DMS53 (cell line): ENCODE results near the gene CTNNA1.
"Not testable (repeated sequence)": the region's sequence is repeated elsewhere in the genome, so short reads cannot be mapped to it uniquely, and the experiment has no call there.

Source experiments
- DNase-seq: peaks from one replicate; lab custom pipeline; 2025; lab: John Stamatoyannopoulos, UW

The CTNNA1 gene

GRCh38 chr5:138898299-138898698 is 145.1 kb downstream of the CTNNA1 start:
- no peak for DNase-seq

DNA sequence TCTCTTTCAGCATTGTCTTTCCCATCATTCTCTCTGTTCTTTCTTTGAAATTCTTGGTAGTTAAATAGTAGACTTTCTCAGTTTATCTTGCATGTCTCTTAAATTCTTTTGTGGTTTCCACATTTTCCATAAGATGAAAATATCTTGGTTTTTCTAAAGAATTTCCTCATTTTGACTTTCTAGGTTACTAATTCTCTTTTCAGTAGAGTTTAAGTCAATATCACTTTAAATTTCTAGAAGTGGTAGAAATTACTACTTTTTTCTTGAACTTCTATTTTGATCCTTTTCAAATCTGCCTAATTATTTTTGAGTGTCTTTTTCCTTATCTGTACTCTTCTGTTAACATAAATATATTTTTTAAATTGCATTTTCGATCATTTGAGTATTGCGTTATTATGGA is 145.5 kb downstream of the CTNNA1 start:
- no peak for DNase-seq

- no peak for DNase-seq
Measured at GRCh38 chr5:138900281-138900965, 147.2 kb downstream of the CTNNA1 start.

GRCh38 chr5:138901716-138902115 is 148.5 kb downstream of the CTNNA1 start:
- no peak for DNase-seq

- DNase-seq, result no peak
Measured at GRCh38 chr5:138903130-138903775, 150.0 kb downstream of the CTNNA1 start.

DNA sequence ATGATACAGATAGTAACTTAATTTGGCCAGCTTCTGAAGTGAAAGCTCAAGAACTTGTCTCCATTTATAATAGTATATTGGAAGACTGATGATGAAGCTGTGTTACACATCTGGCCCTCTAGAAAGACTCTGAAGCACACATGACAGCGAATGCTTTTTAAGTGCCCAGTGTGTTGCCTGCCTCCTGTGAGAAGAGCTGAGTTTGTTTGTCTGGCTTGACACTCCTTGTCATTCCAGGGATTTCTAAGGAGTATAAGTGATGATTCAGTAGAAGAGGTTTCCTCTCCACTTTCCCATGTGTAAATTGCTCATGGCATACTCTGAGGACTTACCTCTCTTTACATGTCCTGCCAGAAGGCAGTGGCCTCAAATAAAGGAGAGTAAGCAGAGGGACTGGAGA is 152.3 kb downstream of the CTNNA1 start:
- no peak for DNase-seq

DNA sequence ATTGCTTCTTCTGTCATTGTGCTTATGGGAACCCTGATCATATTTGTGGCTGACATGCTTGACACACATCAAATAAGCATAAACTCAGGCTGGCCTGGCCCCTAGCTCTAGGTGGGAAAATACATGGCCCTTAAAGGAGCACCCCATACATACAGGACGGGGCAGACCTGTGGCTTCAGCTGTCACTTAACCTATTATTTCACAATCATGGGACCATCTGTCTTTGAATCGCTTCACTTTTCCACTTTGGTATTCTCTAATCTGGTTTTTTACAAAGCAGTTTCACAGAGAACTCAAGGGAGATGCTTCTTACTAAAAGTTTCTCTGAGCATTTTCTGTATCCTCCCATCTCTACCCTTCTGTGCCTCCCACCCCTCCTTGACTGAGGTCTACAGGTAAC is 156.5 kb downstream of the CTNNA1 start:
- no peak for DNase-seq

DNA sequence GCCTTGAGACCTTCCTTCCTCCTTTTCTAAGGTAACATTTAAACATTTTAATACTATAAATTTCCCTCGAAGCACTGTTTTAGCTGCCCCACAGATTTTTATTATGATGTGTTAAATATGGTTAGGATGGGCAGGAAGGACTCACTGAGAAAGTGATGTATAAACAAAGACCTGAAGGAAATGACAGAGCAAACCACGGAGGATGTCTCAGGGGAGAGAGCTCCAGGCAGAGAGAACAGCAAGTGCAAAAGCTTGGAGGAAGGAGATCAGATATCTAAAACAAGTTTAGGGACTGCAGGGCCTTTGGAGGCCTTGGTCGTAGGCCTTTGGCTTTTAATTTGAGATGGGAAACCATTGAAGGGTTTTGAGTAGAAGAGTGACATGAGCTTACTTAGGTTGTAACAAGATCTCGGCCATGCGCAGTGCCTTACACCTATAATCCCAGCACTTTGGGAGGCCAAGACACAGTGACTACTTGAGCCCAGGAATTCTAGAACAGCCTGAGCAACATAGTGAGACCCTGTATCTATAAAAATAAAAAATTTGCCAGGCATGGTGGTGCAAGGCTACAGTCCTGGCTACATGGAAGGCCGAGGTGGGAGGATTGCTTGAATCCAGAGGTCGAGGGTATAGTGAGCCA is 157.4 kb downstream of the CTNNA1 start:
- DNase-seq, result no peak

GRCh38 chr5:138911441-138911840 is 158.2 kb downstream of the CTNNA1 start:
- DNase-seq, result no peak

DNA sequence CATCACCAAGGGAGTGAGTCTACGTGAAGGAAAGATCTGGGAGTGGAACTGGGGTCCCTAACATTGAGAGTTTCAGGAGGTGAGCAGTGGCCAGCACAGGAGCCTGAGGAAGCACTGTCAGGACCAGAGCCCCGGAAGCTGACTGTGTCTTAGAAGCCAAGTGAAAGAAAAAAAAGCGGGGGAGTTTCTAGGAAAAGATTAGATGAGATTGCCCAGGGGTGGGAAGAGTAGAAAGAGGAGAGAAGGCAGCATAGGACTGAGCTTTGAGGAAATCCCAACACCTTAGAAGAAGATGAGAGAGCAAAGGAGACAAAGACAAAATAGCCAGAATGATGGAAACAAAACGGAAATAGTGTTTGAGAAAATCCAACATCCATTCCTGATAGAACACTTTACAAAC is 158.9 kb downstream of the CTNNA1 start:
- DNase-seq, result no peak

- DNase-seq, result no peak
Measured at GRCh38 chr5:138913773-138914172, 160.5 kb downstream of the CTNNA1 start.

DNA sequence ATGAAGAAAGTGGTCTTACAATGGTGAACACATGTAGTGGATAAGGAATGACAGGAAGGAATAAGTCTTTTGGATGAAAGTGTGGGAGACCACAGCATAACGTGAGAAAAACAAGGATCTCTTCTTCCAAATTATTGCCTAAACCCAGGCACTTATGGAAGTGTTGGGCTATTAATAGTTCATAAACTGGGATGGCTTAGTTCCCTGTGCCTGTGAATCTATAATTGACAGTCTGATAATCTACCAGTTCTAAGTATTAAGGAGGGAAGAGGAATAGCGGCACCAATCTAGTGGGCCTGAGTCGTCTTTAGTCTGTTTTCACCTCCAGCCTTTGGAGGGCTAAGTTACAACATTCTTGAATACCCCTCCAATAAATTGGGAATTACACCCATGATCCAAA is 161.1 kb downstream of the CTNNA1 start:
- no peak for DNase-seq

- DNase-seq, result no peak
Measured at GRCh38 chr5:138918686-138919085, 165.5 kb downstream of the CTNNA1 start.

GRCh38 chr5:138920181-138920580 is 167.0 kb downstream of the CTNNA1 start:
- no peak for DNase-seq

DNA sequence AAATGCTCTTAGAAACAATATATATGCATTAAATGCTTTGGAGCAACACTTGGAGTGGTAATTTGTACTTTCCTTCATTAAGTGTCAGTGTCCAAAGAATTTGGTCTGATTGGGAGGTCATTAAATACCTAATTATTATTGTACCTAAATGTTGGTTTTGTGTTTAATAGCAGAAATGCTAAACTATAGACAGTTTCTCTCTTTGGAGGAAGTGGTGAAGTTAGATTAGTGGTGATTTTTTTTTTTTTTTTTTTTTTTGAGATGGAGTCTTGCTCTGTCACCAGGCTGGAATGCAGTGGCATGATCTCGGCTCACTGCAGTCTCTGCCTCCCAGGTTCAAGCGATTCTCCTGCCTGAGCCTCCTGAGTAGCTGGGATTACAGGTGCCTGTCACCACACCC is 168.1 kb downstream of the CTNNA1 start:
- DNase-seq, result not testable (repeated sequence)

DNA sequence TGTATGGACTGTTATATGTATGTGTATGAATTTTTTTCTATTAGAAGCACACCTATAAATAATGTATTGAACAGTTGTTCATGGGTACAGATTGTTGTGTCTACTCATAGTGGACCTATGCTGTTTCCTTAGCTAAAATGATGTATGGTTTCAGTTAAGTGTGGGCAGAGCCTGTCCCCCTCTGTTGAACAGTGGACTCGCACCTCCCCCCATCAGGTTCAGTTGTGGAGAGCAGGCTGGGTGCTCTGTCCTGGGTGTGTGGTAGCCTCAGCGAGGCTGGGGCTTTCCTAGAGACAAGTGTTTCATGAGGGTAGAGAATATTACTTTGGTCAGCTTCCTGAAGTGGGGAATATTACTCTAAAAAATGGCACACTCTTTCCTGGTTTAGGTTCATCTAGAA is 169.3 kb downstream of the CTNNA1 start:
- no peak for DNase-seq

- no peak for DNase-seq
Measured at GRCh38 chr5:138925090-138925635, 171.9 kb downstream of the CTNNA1 start.

DNA sequence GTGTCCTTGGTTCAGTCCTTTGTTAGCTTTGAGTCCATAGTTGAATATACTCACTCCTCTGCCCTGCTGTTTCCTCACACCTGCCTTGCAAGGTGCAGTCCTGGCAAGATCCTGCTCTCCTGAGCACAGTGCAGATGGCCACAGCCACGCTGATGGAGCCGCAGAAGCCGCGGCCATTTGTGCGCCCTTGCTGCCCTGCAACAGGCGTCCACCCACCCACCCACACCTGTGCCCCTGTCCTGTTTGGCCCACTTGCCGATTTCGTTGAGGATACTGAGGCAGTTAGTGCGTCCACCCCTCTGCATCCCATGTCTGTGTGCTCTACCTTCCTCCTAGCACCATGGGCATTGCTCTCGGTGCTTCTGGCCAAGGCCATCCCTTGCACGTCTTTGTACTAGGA is 173.0 kb downstream of the CTNNA1 start:
- DNase-seq, result no peak

DNA sequence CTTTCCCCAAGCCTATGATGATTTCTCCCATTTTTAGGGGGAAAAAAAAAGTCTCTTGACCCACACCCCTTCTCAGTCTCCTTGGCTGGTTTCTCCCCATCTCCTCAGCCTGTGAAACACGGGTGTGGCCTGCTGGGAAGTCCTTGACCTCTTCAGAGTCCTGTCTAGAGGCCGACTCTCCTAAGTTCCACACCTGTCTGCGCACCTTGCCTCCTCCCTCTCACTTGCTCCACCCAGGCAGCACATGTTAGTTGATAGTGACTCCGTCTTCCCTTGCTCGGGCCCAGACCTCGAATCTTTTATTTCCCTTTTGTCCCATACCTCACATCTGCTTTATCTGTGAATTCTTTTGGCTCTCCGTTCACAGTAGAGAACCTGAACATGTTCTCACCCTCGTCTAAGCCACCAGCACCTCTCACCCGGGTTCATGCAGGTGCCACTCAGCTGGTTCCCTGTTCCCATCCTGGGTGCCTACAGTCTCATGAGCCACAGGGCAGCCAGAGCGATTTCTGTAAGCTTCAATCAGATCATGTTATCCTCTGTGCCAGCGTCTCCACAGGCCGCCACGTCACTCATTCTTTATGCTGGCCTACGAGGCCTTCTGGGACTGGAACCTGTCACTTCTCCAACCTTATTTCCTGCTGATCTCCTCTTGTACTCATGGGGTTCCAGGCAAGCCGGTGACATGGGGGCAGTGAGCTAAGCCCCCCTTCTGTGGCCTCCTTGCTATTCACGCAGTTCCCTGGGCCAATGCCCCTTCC is 173.6 kb downstream of the CTNNA1 start:
- no peak for DNase-seq

DNA sequence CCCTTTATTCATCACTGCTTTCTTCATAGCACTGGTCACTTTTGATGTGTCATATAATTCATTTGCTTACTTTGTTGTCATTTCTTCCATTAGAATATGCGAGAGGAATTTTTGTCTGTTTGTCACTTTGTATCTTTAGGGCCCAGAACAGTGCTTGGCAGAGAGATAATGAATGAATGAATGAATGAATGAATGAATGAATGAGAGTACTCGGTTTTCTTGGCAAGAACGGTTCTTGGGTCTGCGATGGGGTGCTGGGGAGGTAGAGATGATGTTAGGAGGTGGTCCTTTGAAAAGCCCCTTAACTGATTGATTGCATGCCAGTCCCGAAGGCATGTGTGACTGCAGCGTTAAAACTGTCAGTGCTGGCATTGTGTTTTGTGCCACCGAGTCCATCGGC is 174.3 kb downstream of the CTNNA1 start:
- no peak for DNase-seq

DNA sequence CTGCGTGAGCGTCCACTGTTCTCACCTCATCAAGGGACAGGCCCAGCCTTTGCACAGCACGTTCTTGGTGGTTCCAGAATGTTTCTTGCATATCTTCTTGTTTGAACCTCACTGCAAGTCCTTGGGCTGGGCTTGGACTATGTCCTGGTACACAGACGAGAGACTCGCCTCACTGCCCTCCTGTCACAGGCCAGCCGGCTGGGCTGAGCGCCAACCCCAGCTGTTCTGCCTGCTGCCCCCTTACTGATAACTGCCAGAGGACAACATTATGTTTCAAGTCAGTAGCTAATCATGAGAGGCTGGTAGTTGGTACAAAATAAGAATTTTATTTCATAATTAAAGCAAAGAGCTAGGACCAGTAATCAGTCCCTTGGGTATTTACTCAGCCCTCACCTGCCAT is 174.8 kb downstream of the CTNNA1 start:
- DNase-seq, result no peak

- no peak for DNase-seq
Measured at GRCh38 chr5:138929571-138929955, 176.3 kb downstream of the CTNNA1 start.
